ENCODE results near the gene HOXB13.

- no peak for TF ChIP-seq CTCF (conservative IDR thresholded peaks at IDR 0.05; ENCODE audit: low read length)
- TF ChIP-seq EZH2phosphoT487 (IDR thresholded peaks at IDR 0.05; ENCODE audit: borderline replicate concordance, low read depth, low read length) = no peak
These were observed 23.3 kb upstream of the HOXB13 start for GRCh38 chr17:48751733-48752398.
